Right renal pelvis (tissue), 4 donors: Measurements from ENCODE around the gene C1QTNF8. TPM values are rescaled to one million over a fixed set of nuclear protein-coding genes. Genes with fewer than 3 reads are reported as not detected.

ENCODE experiments used
- DNase-seq, 4 donors: peaks; one replicate each; pipeline ENCODE4 v3.0.0-alpha.2; 2013; ENCODE audit warnings: low read depth in 4 of 4, low spot score in 3 of 4, missing footprints in 1 of 4
- polyA plus RNA-seq, 4 donors: library from polyadenylated mRNA; unstranded; fragments of 120-200 nt; gene quantifications; one replicate each; pipeline ENCODE4 v1.2.1, GENCODE V29; 2013; ENCODE audit not compliant: insufficient read length in 4 of 4

The C1QTNF8 gene
- polyA plus RNA-seq, 4 donors, result 0.05 TPM; not detected in 3

DNA sequence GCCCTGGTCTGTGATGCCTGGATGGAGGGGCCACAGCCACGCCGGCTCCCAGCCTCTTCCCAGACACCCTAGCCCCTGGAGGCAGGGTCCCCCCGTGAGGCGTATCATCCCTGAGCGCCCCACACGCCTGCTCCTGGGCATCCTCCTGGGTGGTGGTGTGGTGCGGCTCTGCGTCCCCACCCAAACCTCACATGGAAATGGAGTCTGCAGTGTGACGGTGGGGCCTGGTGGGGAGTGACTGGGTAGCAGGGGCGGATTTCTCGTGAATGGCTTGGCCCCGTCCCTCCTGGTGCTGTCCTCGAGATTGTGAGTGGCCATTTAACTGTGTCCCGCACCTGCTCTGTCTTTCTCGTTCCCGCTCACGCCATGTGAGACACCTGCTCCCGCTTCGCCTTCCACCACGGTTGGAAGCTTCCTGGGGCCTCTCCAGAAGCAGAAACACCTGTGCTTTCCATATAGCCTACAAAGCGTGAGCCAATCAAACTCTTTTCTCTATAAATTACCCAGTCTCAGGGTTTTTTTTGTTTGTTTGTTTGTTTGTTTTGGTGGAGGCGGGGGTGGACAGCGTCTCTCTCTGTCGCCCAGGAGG, 29.4 kb downstream of the C1QTNF8 start:
- no peak for DNase-seq

DNA sequence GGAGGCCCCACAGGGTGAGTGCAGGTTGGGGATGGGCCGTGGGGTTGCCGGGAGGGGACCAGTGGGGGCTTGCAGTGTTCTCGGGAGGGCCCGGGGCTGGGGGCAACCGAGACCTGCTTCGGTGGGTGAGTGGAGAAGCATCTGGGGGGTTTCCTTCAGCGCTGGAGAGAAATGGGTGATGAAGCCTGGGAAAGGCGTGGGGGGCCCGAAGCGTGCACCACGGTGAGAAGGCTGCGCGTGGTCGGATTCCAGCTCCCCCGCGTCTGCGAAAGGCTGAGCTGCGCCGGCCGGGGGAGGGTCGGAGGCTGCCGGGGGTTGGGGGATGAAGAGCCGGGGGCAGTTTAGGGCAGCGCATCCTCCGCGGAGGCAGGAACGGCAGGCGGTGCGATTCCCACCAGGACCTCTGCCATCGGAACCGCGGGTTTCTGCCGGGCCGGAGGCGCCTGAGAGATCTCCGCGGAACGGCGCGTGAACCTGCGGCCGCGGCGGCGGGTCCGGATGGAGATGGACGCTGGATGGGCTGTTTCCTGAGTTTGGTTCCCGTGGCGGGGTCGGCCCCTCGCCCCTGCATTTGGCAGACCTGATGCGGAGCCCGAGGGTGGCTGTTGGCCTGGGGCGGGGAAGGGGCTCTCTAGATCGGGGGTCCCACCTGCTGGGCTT, 30.4 kb downstream of the C1QTNF8 start:
- DNase-seq, result no peak

DNA sequence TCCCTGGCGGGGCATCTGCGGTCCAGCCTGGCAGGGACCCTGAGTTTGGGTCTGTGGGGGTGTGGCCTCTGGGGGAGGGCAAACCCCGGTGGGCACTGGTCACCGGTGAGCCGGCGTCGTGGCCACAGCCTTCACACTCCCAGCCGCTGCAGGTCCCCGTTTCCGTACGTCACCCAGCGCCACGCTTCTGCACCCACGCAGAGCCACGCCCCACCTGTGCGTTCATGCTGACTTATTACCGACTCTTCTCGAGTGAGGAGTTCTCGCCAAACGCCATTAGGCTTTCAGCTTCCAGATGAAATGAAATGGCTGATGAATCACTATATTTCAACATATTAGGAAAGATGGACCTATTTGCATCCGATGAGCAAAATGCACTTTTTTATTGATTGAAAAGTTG, 32.3 kb downstream of the C1QTNF8 start:
- no peak for DNase-seq

DNA sequence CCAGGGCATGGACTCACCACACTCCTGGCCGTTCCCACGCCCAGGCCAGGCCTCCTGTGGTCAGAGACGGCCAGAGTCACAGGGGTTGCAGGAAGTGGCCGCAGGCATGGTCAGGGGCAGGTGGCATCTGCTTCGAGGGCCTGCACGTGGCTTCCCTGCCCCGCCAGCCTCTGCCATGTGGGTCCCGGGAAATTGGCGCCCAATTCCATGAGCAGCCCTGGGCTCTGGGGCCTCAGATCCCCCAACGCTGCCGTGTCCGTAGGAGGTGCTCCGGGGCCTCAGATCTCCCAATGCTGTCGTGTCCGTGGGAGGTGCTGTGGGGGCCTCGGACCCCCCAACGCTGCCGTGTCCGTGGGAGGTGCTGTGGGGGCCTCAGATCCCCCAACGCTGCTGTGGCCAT, 33.1 kb downstream of the C1QTNF8 start:
- DNase-seq, result no peak

DNA sequence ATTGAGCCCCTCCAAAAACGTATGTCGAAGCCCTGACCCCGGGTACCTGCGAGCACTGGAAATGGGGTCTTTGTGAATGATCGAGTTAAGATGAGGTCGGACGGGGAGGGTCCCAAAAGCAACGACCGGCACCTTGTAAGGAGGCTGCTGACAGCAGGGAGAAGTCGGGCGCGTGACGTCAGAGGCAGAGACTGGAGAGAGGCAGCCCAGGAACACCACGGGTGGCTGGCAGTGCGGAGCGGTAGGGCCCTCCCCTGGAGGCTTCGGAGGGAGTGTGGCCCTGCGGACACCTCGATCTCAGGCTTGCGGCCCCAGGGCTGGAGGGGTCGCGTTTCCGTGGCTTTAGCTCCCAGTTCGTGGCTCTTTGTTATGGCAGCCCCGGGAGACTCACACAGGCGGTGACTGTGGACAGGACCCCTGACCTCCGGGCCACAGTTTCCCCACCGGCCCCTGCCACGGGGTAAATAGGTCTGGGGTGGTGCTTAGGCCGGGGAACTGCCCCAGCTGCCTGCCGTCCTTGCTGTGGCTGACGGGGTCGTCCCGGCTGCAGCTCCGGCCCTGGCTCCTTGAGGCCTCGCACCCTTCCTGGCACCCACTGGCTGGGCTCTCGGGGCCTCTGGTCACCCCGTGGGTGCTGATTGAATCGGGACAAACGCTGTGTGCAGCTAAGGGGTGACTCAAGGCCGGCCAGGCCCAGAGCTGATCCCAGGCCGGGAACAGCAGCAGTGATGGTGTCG, 34.1 kb downstream of the C1QTNF8 start:
- DNase-seq, result no peak

DNA sequence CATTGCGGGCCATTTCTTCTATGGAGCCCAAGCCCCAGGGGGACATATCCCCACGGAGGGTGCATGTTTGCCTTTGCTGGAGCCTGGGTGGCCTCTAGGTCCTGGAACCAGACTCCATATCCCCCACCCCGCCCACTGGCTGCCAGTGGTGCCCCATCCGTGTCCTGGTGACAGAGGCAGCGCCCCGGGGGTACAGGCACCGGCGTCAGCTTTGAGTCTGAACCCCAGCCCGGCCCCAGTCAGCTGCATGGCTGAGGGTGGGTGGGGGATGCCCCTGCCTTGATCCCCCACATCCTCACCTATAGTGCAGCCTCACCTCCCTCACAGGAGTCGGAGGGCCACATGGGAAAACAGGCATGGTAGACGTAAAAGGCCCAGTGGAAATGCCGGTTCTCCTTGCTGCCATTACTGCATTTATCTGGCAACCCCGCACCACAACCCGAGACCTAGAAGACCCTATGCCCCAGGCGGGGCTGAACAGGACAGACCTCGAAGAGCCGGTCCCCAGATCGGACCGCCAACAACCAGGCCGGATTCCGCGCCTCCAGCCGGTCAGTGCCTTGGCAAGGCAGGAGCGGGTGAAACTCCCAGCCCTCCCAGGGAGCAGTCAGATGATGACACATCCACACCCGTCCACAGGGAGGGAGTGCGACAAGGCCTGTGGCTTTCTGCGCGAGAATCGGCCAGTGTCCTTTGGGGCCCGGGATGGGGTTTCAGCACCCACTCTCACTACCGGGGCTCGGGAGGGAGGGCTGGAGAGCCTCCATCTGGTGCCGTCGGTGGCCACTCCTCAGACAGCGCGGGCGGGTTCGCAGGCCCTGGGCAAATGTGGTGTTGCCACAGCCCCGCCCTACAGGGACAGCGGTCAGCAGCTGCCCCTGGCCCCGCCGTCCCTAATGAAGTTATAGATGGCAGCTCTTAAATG, 35.4 kb downstream of the C1QTNF8 start:
- no peak for DNase-seq

DNA sequence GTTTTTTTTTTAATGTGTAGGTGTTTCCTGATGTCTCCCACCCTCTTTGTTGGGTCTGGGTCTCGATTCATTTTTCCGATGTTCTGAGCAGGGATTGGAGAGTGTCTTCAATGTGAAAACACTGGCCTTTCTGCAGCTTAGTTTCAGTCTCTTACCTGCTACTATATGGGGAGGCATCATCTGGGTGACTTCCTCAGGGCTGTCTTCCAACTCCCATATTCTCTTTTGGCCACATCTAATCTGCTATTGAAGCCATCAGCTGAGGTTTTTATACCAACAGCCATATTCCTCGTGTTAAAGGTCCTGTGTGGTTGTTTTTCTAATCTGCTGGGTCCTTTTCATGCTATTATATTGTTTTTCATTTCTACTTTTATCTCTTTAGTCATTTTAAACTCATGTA, 36.7 kb downstream of the C1QTNF8 start:
- DNase-seq, result no peak

DNA sequence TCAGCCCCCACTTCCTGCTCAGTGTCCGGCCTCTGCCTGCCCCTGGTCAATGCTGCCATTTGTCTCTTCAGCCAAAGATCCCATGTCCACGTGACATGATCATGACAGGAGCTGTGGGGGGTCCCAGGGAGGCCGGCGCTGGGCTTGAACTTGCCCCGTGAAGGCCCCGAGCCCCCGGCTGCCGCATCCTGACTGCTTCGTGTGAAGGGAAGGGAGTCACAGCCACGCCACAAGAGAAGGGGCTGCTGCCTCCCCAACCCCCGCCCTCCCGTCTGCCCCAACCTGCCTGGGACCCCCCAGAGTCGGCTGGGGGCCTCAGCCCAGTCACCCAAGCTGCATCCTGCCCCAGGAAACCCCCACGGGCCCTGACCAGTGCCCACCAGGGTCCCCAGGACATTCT, 37.8 kb downstream of the C1QTNF8 start:
- no peak for DNase-seq

DNA sequence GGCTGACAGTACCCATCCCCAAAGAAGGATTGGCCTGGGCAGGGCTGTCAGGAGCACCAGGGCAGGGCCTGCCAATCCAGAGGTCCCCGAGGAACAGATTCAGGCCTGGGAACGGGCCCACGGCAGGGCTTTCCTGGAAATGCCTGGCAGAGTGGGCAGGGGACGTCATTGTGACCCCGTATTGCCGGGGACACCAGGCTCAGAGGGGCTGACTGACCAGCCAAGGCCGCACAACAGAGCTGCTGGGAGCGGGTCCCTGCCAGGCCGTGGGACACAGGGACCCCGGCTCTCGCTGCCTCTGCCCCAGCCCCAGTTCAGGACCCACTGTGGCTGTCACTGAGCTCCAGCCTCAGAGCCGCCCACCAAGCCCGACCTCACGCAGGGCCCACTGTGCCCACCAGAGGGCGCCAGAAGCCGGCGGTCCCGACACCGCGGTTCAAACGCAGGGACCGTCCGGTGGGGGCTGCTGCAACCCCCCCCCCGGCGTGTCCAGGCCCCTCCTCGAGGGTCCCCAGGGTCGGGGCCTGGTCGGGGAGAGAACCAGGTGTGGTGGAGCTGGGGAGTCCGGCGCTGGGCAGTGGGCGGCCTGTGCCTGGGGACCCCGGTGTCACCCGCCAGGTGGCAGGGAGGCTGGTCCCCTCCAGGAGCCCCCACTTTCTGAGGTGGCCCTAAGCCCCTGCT, 38.7 kb downstream of the C1QTNF8 start:
- no peak for DNase-seq

DNA sequence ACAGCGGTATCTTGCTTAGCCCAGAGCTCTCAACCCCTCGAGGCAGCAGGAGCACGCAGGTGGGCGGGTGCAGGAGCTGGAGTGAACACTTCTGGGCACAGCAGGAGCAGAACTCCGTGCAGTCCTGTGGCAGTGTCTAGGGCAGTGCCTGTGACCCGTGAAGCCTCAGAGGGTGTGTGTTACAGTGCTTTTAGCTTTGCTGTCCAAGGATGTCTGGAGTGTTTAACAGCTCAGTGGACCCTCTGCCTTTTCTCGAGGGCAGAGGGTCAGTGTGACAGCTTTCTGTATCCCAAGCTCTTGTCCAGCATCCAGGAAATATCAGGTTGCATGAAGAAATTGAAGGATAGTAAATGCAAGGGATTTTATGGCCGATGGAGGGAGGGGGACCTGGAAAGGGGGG, 39.8 kb downstream of the C1QTNF8 start:
- DNase-seq, result no peak

DNA sequence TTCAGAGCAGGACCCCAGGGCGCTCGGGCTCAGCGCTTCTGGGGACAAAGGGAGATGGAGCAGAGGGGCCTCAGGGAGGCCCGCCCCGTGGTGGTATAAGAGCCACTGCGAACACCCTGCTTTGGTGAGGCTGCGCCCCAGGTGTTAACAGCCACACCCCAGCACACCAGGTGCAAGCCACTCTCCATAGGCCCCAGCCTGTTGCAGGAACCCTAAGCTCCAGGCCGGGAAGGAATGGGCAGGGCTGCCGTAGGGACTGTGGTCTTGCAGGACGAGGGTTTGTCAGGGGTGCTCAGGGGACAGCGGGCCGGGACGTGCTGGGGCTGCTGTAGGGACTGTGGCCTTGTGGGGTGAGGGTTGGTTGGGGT, 40.5 kb downstream of the C1QTNF8 start:
- no peak for DNase-seq

DNA sequence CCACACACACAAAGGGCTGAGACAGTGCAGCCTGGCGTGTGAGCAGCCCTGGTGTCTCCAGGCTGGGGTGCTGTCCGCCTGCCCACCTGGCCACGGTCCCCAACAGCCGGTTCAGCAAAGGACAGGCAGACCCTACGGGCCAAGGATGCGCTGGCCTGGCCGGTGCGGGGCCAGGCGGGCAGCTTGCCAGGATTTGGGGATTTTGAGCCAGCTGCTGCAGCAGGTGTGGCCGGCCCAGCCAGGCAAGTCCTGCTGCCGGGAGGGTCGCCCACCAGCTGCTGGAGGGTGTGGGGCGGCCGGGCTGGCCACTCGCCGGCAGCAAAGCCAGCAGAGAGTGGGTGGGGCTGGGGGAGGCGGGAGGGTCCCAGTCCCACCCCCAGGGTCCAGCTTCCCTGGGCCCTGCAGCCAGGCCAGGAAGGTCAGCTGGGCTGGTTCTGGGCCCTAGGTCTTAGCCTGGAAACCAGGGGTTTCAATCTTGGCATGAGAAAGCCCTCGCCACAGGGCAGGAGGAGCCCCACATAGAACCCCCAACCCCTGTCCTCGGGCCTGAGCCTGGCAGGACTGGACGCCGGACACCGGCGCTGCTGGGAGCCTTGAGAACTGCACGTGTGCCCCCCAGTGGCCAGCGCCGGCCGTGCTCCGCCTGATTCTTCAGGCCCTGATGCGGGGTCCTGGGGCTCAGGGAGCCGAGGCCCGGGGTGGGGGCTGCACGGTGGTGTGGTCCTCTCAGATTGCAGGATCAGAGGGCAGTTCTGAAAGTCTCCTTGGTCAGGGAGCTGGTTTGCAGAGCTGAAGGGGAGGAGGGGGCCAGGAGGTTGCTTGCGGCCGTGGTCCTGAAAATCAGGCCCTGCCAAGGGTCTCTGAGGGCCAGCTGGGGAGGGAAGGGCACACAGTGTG, 41.1 kb downstream of the C1QTNF8 start:
- peak in 1 of 4 donors; percentile 51 for DNase-seq

DNA sequence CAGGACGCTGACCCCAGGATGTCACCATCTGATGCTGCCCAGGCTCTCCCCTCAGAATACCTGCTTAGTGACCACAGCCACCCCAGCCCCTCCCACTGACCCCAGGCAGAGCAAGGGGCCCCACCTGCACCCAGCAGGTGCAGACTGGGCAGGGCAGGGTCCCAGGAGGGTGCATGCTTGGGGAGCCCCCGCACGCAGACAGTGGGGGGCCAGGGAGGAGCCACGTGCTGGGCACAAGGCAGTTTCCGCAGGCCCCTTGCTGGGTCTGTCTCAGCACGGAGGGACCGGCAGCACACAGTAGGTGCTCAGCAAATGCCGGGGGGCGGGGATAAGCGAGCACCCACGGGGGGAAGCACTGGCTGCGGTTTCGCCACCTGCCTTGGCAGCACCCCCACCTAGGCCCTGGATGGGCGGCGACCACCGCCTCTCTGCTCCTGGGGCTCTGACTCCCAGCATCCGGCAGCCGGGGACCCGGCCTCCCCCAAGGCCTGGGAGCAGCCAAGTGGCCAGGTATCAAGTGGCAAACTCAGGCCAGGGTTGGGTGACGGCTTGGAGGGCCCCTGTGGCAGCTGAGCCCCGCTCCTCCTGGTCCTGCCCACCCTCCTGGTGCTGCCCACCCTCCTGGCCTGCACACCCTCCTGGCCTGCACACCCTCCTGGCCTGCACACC, 42.2 kb downstream of the C1QTNF8 start:
- no peak for DNase-seq

DNA sequence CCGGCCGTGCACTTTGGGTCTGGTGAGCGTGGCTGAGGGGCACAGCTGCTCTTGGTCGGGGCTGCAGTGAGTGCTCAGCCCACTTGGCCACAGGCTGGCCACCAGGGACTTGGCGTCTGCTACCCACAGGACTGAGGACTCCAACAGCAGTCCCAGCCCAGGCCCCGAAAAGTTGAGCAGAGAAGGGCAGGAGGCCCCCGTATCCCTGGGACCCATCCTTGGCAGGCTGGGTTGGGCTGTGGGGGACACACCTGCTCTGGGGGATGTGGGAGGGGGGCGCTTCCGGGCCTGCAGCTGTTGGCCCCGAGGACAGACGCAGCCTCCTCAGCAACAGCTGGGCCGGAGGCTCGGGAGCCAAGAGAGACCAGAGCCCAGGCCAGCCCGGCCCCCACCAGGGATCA, 42.9 kb downstream of the C1QTNF8 start:
- no peak for DNase-seq

DNA sequence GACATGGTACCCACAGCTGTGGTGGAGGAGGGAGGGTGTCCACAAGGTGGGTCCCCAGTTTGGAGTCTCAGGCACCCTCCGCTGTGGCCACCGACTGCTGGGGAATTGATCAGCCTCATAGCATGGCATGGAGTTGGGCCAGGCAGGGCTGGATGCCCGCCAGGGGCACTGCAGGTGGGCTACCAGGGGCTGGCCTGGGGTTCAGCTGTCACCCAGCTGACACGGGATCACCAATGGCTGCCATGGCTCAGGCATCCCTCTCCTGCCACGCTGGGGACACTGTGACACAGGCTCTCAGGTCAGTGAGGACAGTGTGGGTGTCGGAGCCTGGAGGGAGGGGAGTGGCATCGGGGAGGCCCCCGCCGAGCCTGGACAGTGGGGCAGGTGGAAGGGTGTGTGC, 43.3 kb downstream of the C1QTNF8 start:
- no peak for DNase-seq

DNA sequence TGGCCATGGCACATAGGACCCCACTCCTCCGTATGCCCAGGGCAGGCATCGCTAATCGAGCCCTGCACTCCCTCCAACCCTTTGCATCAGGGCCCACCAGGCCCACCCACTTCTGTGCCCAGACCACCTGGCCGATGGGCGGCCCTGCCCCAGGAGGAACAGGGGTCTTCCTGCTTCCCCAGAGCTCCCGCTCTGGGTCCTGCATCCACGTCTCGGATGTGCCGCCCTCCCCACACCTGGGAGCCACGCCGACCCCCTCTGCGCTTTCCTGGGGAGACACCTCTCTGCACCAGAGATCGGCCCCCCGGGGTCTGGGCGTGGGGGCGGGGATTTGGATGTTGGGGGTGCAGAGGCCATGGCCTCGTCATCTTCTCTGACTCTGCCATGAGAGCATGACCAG, 44.6 kb downstream of the C1QTNF8 start:
- no peak for DNase-seq

DNA sequence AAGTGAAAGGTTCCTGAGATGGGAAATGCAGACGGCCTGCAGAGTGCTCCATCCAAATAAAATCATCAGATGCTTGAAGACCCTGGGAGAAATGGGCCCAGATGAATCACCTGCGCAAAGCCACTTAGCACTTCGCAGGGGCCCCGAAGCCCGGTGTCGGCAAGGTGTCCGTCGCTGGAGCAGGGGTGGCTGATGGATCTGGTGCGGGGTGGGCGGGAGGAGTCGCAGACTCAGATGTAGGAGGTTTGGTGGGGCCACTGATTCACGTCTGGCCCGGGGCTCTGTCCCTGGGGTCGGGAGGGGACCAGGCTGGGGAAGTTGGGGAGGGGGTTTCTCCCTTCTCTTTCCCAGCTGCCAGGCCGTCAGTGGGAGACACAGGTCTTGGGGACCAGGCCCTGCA, 45.1 kb downstream of the C1QTNF8 start:
- no peak for DNase-seq

DNA sequence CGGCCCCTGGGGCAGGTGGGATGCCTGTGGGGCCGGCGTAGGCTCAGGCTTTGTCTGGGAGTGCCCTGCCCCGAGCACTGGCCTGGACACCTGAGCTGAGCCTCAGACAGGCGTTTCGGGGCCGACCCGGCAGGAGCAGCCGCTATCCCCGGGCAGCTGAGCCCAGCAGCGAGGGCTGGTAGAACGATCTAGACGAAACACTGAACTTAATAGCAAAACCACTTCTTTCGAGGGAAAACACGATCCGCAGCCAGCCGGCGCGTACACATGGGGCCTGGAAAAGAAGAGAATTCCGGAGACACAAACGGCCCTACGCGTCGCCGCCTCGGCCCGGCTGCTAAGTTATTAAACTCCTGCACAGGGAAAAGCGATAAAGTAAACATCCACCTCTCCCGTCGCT, 45.5 kb downstream of the C1QTNF8 start:
- no peak for DNase-seq

DNA sequence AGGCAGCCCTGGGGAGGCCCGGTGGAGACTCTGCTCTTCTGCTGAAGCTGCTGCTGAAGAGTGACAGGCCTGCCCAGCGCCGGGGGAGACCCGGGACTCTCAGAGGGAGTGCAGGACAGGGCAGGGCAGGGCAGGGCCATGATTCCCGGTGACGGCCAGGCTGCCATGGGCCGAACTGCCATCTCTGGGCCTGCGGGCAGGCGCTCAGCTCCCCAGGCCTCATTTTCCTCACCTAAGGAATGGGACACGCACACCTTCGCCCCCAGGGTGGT, 46.1 kb downstream of the C1QTNF8 start:
- DNase-seq, result no peak
